KMS-11 (cell line): Measurements from ENCODE around the gene BCAN.

Experiments
- H2AFZ ChIP-seq: fragments of 200-600 bp; sonication (generic); 2 replicates; pipeline ENCODE4 v1.6.1; 2016; ENCODE audit warnings: antibody characterized with exemption, mixed run types, low read depth
- H3K27ac ChIP-seq: fragments of 200-600 bp; sonication (generic); 2 replicates; pipeline ENCODE4 v1.6.1; 2016; ENCODE audit warnings: mild to moderate bottlenecking, mixed run types
- H3K27me3 ChIP-seq: fragments of 200-600 bp; sonication (generic); 2 replicates; pipeline ENCODE4 v1.6.1; 2017; ENCODE audit warnings: mild to moderate bottlenecking, low read depth, mixed run types, moderate library complexity; ENCODE audit not compliant: insufficient read depth
- H3K36me3 ChIP-seq: fragments of 200-600 bp; sonication (generic); 2 replicates; pipeline ENCODE4 v1.6.1; 2017; ENCODE audit warnings: mild to moderate bottlenecking, mixed run types; ENCODE audit not compliant: insufficient read depth
- H3K4me1 ChIP-seq: fragments of 200-600 bp; sonication (generic); 2 replicates; pipeline ENCODE4 v1.6.1; 2016; ENCODE audit warnings: mild to moderate bottlenecking, low read depth, mixed run types; ENCODE audit not compliant: poor library complexity, severe bottlenecking
- H3K4me2 ChIP-seq: fragments of 200-600 bp; sonication (generic); 2 replicates; pipeline ENCODE4 v1.7.0; 2016; ENCODE audit warnings: mild to moderate bottlenecking, mixed run types
- H3K4me3 ChIP-seq: fragments of 200-600 bp; sonication (generic); IDR thresholded peaks from 2 replicates; pipeline ENCODE4 v1.6.1; 2017; ENCODE audit warnings: low read depth, low read length, mixed read lengths; ENCODE audit not compliant: insufficient read depth
- H3K79me2 ChIP-seq: fragments of 200-600 bp; sonication (generic); 2 replicates; pipeline ENCODE4 v1.6.1; 2016; ENCODE audit warnings: low read depth, mixed run types; ENCODE audit not compliant: insufficient read depth
- H3K9ac ChIP-seq: fragments of 200-600 bp; sonication (generic); 2 replicates; pipeline ENCODE4 v1.6.1; 2016; ENCODE audit warnings: mild to moderate bottlenecking, mixed run types
- H4K20me1 ChIP-seq: fragments of 200-600 bp; sonication (generic); 2 replicates; pipeline ENCODE4 v1.6.1; 2016; ENCODE audit warnings: mild to moderate bottlenecking, mixed run types; ENCODE audit not compliant: insufficient read depth
- TF ChIP-seq, protein P1 (sequence below): fragments of 200-600 bp; sonication (generic); conservative IDR thresholded peaks from 2 replicates; pipeline ENCODE4 v1.6.1; 2017; ENCODE audit warnings: low read depth, mild to moderate bottlenecking, antibody characterized with exemption, low read length, moderate library complexity, mixed read lengths

The BCAN gene

DNA sequence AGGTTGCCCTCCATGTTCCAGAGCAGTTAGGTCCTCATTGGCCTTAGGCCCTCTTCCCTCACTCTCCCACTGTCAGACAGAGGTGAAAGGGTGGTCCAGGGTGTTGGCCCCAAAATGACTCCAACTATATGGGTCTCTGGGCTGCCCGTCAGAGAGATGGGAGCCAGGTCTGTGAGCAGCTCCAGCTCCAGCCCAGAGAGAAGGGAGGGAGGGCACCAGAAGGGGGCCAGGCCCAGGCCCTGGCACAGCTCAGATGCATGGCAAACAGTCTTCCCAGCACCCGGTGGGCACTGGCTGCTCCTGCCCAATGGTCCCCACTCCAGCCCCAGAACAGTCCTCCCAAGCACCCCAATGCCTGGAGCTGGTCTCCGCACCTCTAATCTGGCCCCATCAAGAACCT lies 2.2 kb downstream of the BCAN start:
- no peaks in the 10 kb centered on the region for H3K36me3 ChIP-seq
- H2AFZ ChIP-seq = no peak overlapping the region
- no peak overlapping the region for H3K4me2 ChIP-seq
- H3K79me2 ChIP-seq = no peaks in the 10 kb centered on the region
- H4K20me1 ChIP-seq = no peaks in the 10 kb centered on the region
- H3K4me3 ChIP-seq = no peak overlapping the region
- peaks cover 10% of the 10 kb centered on the region for H3K4me1 ChIP-seq
- TF ChIP-seq, protein P1, sequence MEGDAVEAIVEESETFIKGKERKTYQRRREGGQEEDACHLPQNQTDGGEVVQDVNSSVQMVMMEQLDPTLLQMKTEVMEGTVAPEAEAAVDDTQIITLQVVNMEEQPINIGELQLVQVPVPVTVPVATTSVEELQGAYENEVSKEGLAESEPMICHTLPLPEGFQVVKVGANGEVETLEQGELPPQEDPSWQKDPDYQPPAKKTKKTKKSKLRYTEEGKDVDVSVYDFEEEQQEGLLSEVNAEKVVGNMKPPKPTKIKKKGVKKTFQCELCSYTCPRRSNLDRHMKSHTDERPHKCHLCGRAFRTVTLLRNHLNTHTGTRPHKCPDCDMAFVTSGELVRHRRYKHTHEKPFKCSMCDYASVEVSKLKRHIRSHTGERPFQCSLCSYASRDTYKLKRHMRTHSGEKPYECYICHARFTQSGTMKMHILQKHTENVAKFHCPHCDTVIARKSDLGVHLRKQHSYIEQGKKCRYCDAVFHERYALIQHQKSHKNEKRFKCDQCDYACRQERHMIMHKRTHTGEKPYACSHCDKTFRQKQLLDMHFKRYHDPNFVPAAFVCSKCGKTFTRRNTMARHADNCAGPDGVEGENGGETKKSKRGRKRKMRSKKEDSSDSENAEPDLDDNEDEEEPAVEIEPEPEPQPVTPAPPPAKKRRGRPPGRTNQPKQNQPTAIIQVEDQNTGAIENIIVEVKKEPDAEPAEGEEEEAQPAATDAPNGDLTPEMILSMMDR = no peak
- peaks cover 98% of the 10 kb centered on the region for H3K27me3 ChIP-seq
- H3K27ac ChIP-seq = no peak overlapping the region
- H3K9ac ChIP-seq = no peak overlapping the region

DNA sequence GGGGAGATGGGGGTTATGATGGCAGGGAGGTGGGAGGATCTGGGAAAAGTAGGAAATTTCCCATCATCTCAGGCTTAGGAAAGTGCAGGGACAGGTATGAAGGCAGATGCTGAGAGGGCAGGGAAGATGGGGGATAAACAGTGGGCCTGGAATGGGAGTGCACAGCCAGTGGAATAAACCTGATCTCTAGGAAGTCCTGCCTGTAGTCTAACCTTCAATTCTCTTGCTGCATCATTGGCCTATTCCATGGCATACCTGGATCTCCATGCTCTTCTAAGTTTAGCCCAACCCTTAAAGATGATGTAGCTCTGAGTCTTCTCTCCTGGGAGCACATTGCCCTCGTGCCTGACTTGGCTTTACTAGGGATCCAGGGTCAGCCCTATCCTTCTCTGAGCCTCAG lies 2.7 kb downstream of the BCAN start:
- Histone ChIP-seq H3K27ac (no peak overlapping the region), H3K4me1 (peaks cover 5% of the 10 kb centered on the region), H3K27me3 (peaks cover 98% of the 10 kb centered on the region), H3K4me3 (no peak overlapping the region), H3K9ac (no peak overlapping the region), H3K79me2 (no peaks in the 10 kb centered on the region), H4K20me1 (no peaks in the 10 kb centered on the region), H2AFZ (no peak overlapping the region), H3K4me2 (no peak overlapping the region), H3K36me3 (no peaks in the 10 kb centered on the region)
- TF ChIP-seq, protein P1 = no peak

DNA sequence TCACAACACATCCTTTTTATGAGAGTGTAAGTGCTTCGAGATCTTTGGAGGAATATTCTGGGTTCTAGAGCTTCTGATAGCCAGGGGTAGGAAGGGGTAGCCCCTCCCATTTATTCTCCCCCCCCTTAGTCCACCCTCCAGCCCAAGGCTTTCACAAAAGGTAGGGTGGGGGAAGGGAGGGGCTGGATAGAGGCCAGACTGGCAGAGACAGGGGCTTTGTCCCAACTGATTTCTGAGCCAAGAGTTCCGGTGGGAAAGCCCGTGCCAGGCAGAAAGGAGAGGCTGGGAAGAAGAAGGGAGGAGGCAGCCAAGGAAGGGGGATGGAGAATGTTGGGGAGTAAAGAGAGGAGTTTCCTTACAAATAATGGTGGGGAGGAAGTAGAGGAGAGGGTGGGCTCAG lies 3.1 kb downstream of the BCAN start:
- TF ChIP-seq, protein P1 = no peak
- no peak overlapping the region for H3K4me3 ChIP-seq
- no peaks in the 10 kb centered on the region for H4K20me1 ChIP-seq
- H3K27me3 ChIP-seq = peaks cover 98% of the 10 kb centered on the region
- H3K9ac ChIP-seq = no peak overlapping the region
- no peak overlapping the region for H2AFZ ChIP-seq
- H3K27ac ChIP-seq = no peak overlapping the region
- no peaks in the 10 kb centered on the region for H3K79me2 ChIP-seq
- H3K4me2 ChIP-seq = no peak overlapping the region
- peaks cover 1% of the 10 kb centered on the region for H3K4me1 ChIP-seq
- H3K36me3 ChIP-seq = no peaks in the 10 kb centered on the region

DNA sequence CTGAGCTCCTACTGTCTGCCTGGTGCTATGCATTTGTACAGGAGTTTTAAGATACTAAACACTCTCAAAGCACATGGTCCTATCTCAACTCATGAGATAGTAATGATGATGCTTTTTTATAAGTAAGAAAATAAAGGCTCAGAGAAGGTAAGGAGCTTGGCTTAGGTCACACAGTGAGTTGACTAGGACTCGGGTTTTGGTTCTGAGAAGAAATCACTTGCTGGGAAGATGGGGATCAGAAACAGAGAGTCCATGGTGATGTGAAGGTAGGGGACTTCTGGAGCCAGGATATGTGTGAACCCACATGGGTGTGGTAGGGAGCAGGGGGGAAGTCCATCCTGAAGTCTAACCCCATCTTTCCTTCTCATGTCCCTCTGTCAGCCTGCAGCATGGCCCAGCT lies 3.7 kb downstream of the BCAN start:
- H3K36me3 ChIP-seq = no peaks in the 10 kb centered on the region

More for the DNA sequence above, 3.7 kb downstream of the BCAN start:
- Histone ChIP-seq H3K4me1 (no peaks in the 10 kb centered on the region), H3K9ac (no peak overlapping the region), H3K27me3 (peaks cover 98% of the 10 kb centered on the region), H3K4me3 (no peak overlapping the region), H3K4me2 (no peak overlapping the region), H2AFZ (no peak overlapping the region), H4K20me1 (no peaks in the 10 kb centered on the region), H3K27ac (no peak overlapping the region), H3K79me2 (no peaks in the 10 kb centered on the region)
- TF ChIP-seq, protein P1 = no peak
